Lower leg skin (tissue), 4 donors: ENCODE measurements around the gene DAGLA. TPM values are rescaled to one million over a fixed set of nuclear protein-coding genes. Genes with fewer than 3 reads are reported as not detected.

ENCODE experiments used
- DNase-seq, 2 donors: peaks; one replicate each; pipeline ENCODE4 v3.0.0-alpha.2; 2019; ENCODE audit warnings: low spot score in 2 of 2
- H3K4me3 ChIP-seq: fragments of 200-600 bp; sonication (generic); 2 replicates; pipeline ENCODE4 v1.5.1; 2017; ENCODE audit warnings: mild to moderate bottlenecking, low read depth; ENCODE audit not compliant: poor library complexity, severe bottlenecking
- CTCF ChIP-seq, 3 donors: fragments of 450-650 bp; IDR thresholded peaks; one replicate each; pipeline ENCODE4 v1.5.1; 2016; ENCODE audit warnings: antibody characterized with exemption in 3 of 3, mild to moderate bottlenecking in 3 of 3, moderate library complexity in 2 of 3
- POLR2A ChIP-seq, 2 donors: fragments of 450-650 bp; IDR thresholded peaks; one replicate each; pipeline ENCODE4 v1.6.1; 2016 to 2017; ENCODE audit warnings: antibody characterized with exemption in 2 of 2, mild to moderate bottlenecking in 1 of 2, moderate library complexity in 1 of 2
- WGBS, 2 donors: methylation state at CpG; one replicate each; pipeline ENCODE4 v1.1.5; 2018; 5-methylcytosine and 5-hydroxymethylcytosine counted together
- intact Hi-C: fragments of 100-400 bp; cut with DNase I; formaldehyde crosslinking; loops from one replicate; pipeline ENCODE4 v1.15.0; 2023; ENCODE audit warnings: low total_unique reads
- total RNA-seq, 4 donors: library from RNA; depleted of rRNA; stranded (reverse); fragments of >200 nt; gene quantifications; one replicate each; pipeline ENCODE4 v1.1.0, GENCODE V29; 2016

DAGLA gene
- total RNA-seq, 4 donors from 2014 or later: 0.23 to 1.8 (median 0.79) TPM

GRCh38 chr11:61771195-61771894 is 91.2 kb downstream of the DAGLA start:
- no peak for DNase-seq
- no peak overlapping the region for H3K4me3 ChIP-seq
- intact Hi-C loops: no loop called here
- TF ChIP-seq POLR2A (IDR thresholded peaks at IDR 0.05) (no peak), CTCF (IDR thresholded peaks at IDR 0.05) (no peak)
- WGBS, 2 donors: 87% methylated on average over 7 to 15 of the region's 15 CpGs

GRCh38 chr11:61771985-61772455 is 91.8 kb downstream of the DAGLA start:
- DNase-seq: no peak
- intact Hi-C loops: no loop called here
- TF ChIP-seq POLR2A (IDR thresholded peaks at IDR 0.05) (no peak), CTCF (IDR thresholded peaks at IDR 0.05) (no peak)
- WGBS, 2 donors: 43 to 72% methylated on average over 7 of the region's 7 CpGs
- no peak overlapping the region for H3K4me3 ChIP-seq

- intact Hi-C loops: no loop called here
- H3K4me3 ChIP-seq: no peak overlapping the region
- no peak for TF ChIP-seq POLR2A (IDR thresholded peaks at IDR 0.05)
- DNase-seq: no peak
- WGBS, 2 donors: 64 to 69% methylated on average over 9 of the region's 10 CpGs
Observed at GRCh38 chr11:61773356-61773755, 93.2 kb downstream of the DAGLA start.

- TF ChIP-seq POLR2A (IDR thresholded peaks at IDR 0.05) (no peak), CTCF (IDR thresholded peaks at IDR 0.05) (no peak)
- H3K4me3 ChIP-seq: no peak overlapping the region
- WGBS, 2 donors: 70 to 74% methylated on average over 18 of the region's 18 CpGs
- intact Hi-C loops: no loop called here
- DNase-seq: no peak
Observed at GRCh38 chr11:61773809-61774208, 93.6 kb downstream of the DAGLA start.

GRCh38 chr11:61774411-61774810 is 94.2 kb downstream of the DAGLA start:
- H3K4me3 ChIP-seq: no peak overlapping the region
- 79 to 86% methylated on average over 12 of the region's 12 CpGs for WGBS, 2 donors
- TF ChIP-seq POLR2A (IDR thresholded peaks at IDR 0.05) (no peak), CTCF (IDR thresholded peaks at IDR 0.05) (no peak)
- intact Hi-C loops: no loop called here
- DNase-seq: no peak

- intact Hi-C loops: no loop called here
- no peak for TF ChIP-seq POLR2A (IDR thresholded peaks at IDR 0.05)
- no peak for TF ChIP-seq CTCF (IDR thresholded peaks at IDR 0.05)
- WGBS, 2 donors: 95 to 97% methylated on average over 6 of the region's 6 CpGs
- H3K4me3 ChIP-seq: no peak overlapping the region
- DNase-seq: no peak
Observed at GRCh38 chr11:61775106-61775505, 94.9 kb downstream of the DAGLA start.
